PC-3 (cell line): ENCODE data around the gene MAML3. TPM values are rescaled to one million over a fixed set of nuclear protein-coding genes. Genes with fewer than 3 reads are reported as not detected.

Experiments used
- ATAC-seq: fragments of 200-7000 bp; cut with Tn5 transposase; 2 replicates; pipeline ENCODE4 v1.9.1; 2020; ENCODE audit warnings: mild to moderate bottlenecking, moderate library complexity
- BruUV-seq: library from RNA; stranded (reverse); fragments of 400-500 nt; replicated peaks from 2 replicates; lab custom pipeline; 2021; lab: Mats Ljungman, UMichigan
- CTCF ChIA-PET: fragments of 300-600 bp; sonication (Branson Sonifier 250); formaldehyde crosslinking; loops from one replicate; lab custom pipeline; 2022; ENCODE audit warnings: antibody characterized with exemption; lab: Charles Lee
- POLR2A ChIA-PET: fragments of 300-600 bp; sonication (Branson Sonifier 250); formaldehyde crosslinking; loops from one replicate; lab custom pipeline; 2022; ENCODE audit warnings: antibody characterized with exemption; ENCODE audit not compliant: unreplicated experiment; lab: Charles Lee
- DNase-seq: peaks from one replicate; pipeline ENCODE4 v3.0.0-alpha.2; 2015
- H2AFZ ChIP-seq: fragments of 300-600 bp; sonication (generic); 2 replicates; pipeline ENCODE4 v1.6.0; 2016; ENCODE audit warnings: antibody characterized with exemption, low read length
- H3F3A ChIP-seq: fragments of 300-600 bp; sonication (generic); one replicate; pipeline ENCODE4 v1.6.0; 2017; ENCODE audit warnings: antibody characterized with exemption, low read length, control low read depth, mild to moderate bottlenecking; ENCODE audit not compliant: unreplicated experiment
- H3K27ac ChIP-seq: fragments of 300-600 bp; sonication (generic); 2 replicates; pipeline ENCODE4 v1.5.1; 2016; ENCODE audit warnings: mild to moderate bottlenecking, low read length
- H3K27me3 ChIP-seq: fragments of 300-600 bp; sonication (generic); 2 replicates; pipeline ENCODE4 v1.6.1; 2016; ENCODE audit warnings: low read length, mixed read lengths
- H3K36me3 ChIP-seq: fragments of 300-600 bp; sonication (generic); 2 replicates; pipeline ENCODE4 v1.6.1; 2016; ENCODE audit warnings: low read depth, mixed run types, low read length, mixed read lengths
- H3K4me1 ChIP-seq: fragments of 300-600 bp; sonication (generic); 2 replicates; pipeline ENCODE4 v1.5.1; 2016; ENCODE audit warnings: low read length; ENCODE audit not compliant: insufficient read depth
- H3K4me2 ChIP-seq: fragments of 300-600 bp; sonication (generic); 2 replicates; pipeline ENCODE4 v1.6.0; 2016; ENCODE audit warnings: low read length
- H3K4me3 ChIP-seq: fragments of 300-600 bp; sonication (generic); 2 replicates; pipeline ENCODE4 v1.5.1; 2016; ENCODE audit warnings: mild to moderate bottlenecking, low read length, mixed read lengths
- H3K79me2 ChIP-seq: fragments of 300-600 bp; sonication (generic); 2 replicates; pipeline ENCODE4 v1.6.1; 2017; ENCODE audit warnings: low read length, mixed read lengths
- H3K9ac ChIP-seq: fragments of 300-600 bp; sonication (generic); 2 replicates; pipeline ENCODE4 v1.6.0; 2016; ENCODE audit warnings: mild to moderate bottlenecking, low read length
- H3K9me2 ChIP-seq: fragments of 300-600 bp; sonication (generic); replicated peaks from 2 replicates; pipeline ENCODE4 v1.6.1; 2016; ENCODE audit warnings: mixed run types, low read length, mixed read lengths
- H3K9me3 ChIP-seq: fragments of 300-600 bp; sonication (generic); 2 replicates; pipeline ENCODE4 v1.6.1; 2016; ENCODE audit warnings: low read length, mixed read lengths
- H4K20me1 ChIP-seq: fragments of 300-600 bp; sonication (generic); 2 replicates; pipeline ENCODE4 v1.6.1; 2016; ENCODE audit warnings: low read length, mixed read lengths
- EZH2 ChIP-seq: fragments of 300-600 bp; sonication (generic); IDR thresholded peaks from one replicate; pipeline ENCODE4 v1.6.1; 2017; ENCODE audit warnings: antibody characterized with exemption, mild to moderate bottlenecking, low read length; ENCODE audit not compliant: unreplicated experiment
- EZH2phosphoT487 ChIP-seq: fragments of 300-600 bp; sonication (generic); IDR thresholded peaks from 2 replicates; pipeline ENCODE4 v1.6.1; 2018; ENCODE audit warnings: mild to moderate bottlenecking, antibody characterized with exemption, low read length, borderline replicate concordance
- intact Hi-C: fragments of 100-400 bp; cut with micrococcal nuclease; formaldehyde crosslinking; loops from 2 replicates; pipeline ENCODE4 v1.9.0; 2023
- total RNA-seq: library from RNA; depleted of rRNA; stranded (reverse); fragments of >200 nt; gene quantifications from 2 replicates; pipeline ENCODE4 v1.2.3, GENCODE V29; 2014
- TF ChIP-seq, protein P1 (sequence below): fragments of 300-600 bp; sonication (generic); conservative IDR thresholded peaks from 2 replicates; pipeline ENCODE4 v1.5.1; 2017; ENCODE audit warnings: antibody characterized with exemption, low read depth, mild to moderate bottlenecking, low read length

The MAML3 gene
- total RNA-seq, 1 experiment from 2014 or later, result 4.3 TPM

DNA sequence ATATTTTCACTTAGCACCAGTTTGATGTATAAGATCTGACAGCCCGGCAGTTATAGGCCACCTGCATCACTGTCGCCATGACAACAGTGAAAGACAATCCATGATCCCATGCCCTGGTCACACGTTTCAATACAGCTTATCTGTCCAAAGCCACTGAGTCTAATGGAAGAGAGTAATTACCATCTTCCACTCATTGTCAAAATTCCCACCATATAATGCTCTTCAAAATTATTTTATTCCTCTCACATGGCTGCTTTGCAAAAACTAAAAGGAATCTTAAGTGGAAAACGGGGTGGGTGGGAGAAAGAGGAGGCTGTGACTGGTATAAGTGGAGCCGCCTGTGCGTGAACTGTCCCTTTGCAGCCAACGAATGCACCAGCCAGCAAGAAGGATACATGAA is 44.2 kb downstream of the MAML3 start:
- no peak overlapping the region for H2AFZ ChIP-seq
- no peaks in the 10 kb centered on the region for H3K9me3 ChIP-seq
- no peaks in the 10 kb centered on the region for H3K79me2 ChIP-seq
- H3K4me1 ChIP-seq, result peaks cover 6% of the 10 kb centered on the region; the same call in 1 of the 2 replicates
- H4K20me1 ChIP-seq, result no peaks in the 10 kb centered on the region
- H3K36me3 ChIP-seq, result no peaks in the 10 kb centered on the region
- ATAC-seq (no peak), DNase-seq (no peak)
- no TSS peak for BruUV-seq
- H3K9me2 ChIP-seq, result no peaks in the 10 kb centered on the region
- H3K27me3 ChIP-seq, result no peaks in the 10 kb centered on the region
- intact Hi-C loops, result no loop called here
- TF ChIP-seq, protein P1, sequence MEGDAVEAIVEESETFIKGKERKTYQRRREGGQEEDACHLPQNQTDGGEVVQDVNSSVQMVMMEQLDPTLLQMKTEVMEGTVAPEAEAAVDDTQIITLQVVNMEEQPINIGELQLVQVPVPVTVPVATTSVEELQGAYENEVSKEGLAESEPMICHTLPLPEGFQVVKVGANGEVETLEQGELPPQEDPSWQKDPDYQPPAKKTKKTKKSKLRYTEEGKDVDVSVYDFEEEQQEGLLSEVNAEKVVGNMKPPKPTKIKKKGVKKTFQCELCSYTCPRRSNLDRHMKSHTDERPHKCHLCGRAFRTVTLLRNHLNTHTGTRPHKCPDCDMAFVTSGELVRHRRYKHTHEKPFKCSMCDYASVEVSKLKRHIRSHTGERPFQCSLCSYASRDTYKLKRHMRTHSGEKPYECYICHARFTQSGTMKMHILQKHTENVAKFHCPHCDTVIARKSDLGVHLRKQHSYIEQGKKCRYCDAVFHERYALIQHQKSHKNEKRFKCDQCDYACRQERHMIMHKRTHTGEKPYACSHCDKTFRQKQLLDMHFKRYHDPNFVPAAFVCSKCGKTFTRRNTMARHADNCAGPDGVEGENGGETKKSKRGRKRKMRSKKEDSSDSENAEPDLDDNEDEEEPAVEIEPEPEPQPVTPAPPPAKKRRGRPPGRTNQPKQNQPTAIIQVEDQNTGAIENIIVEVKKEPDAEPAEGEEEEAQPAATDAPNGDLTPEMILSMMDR, result no peak
- no peak for TF ChIP-seq EZH2
- no peak for TF ChIP-seq EZH2phosphoT487
- H3K4me2 ChIP-seq, result no peak overlapping the region
- H3K9ac ChIP-seq, result no peak overlapping the region
- H3K4me3 ChIP-seq, result no peak overlapping the region
- POLR2A ChIA-PET, result no interaction called here
- CTCF ChIA-PET, result no interaction called here
- H3F3A ChIP-seq, result no peaks in the 10 kb centered on the region
- no peak overlapping the region for H3K27ac ChIP-seq

DNA sequence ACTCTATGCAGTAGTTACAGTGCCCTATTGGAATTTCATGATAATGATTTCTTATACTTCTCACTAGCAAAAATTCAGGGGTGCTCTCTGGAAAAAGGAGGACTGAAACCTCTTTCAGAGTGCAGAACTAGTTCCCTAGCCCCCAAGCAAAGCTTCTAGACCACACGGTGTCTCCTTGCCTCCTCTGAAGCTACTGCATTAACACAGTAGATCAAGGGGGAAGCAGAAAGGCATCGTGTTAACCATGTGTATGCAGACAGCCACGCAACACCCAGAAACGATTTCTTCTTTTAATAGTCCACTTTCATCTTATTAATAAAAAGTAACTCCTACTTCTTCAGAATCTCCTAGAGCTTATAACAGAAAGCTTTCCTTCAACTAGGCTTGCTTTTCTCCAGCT is 44.7 kb downstream of the MAML3 start:
- no peaks in the 10 kb centered on the region for H3K79me2 ChIP-seq
- CTCF ChIA-PET, result no interaction called here
- H2AFZ ChIP-seq, result no peak overlapping the region
- H3K9me2 ChIP-seq, result no peaks in the 10 kb centered on the region
- no peak overlapping the region for H3K4me3 ChIP-seq
- no peak overlapping the region for H3K27ac ChIP-seq
- no peaks in the 10 kb centered on the region for H3F3A ChIP-seq
- intact Hi-C loops, result no loop called here
- H3K4me1 ChIP-seq, result peaks cover 6% of the 10 kb centered on the region; the same call in 1 of the 2 replicates
- no peak overlapping the region for H3K9ac ChIP-seq
- no TSS peak for BruUV-seq
- H3K27me3 ChIP-seq, result no peaks in the 10 kb centered on the region
- ATAC-seq, result no peak
- no peak overlapping the region for H3K4me2 ChIP-seq
- TF ChIP-seq, protein P1, result no peak
- TF ChIP-seq EZH2phosphoT487 (no peak), EZH2 (no peak)
- POLR2A ChIA-PET, result no interaction called here
- no peak for DNase-seq
- H3K9me3 ChIP-seq, result no peaks in the 10 kb centered on the region
- H3K36me3 ChIP-seq, result no peaks in the 10 kb centered on the region
- H4K20me1 ChIP-seq, result no peaks in the 10 kb centered on the region

DNA sequence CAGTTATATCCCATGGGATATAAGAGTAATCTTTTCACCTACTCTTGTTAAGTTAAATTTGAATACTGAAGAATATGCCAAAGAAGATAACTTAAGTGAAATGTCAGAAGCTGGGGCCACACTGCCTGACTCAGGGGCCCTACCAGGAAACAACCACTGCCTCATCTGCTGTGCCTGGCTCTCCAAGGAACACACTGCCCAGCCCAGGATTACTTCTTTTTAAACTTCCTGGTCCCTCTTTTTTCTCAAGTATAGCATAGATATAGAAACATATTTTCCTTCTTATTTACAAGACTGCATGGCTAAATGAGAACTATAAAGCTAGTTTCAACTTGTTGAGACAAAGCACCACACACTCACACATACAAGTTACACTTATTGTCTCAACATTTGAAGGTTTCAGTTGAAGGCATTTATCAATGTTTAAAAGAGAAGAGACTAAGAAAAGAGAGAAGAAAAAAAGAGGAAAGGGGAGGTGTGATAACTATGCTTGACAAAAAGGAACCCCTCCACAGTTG is 45.2 kb downstream of the MAML3 start:
- no peak overlapping the region for H3K4me3 ChIP-seq
- ChIA-PET CTCF (no interaction called here), POLR2A (interaction anchor here (0.5 kb wide), 1 partner anchor 60 kb away, joined by 3 read pairs; no protein-coding TSS in a partner anchor)
- no peak overlapping the region for H2AFZ ChIP-seq
- DNase-seq, result no peak
- H3K4me1 ChIP-seq, result peaks cover 9% of the 10 kb centered on the region
- no peaks in the 10 kb centered on the region for H3K79me2 ChIP-seq
- no peaks in the 10 kb centered on the region for H3F3A ChIP-seq
- no TSS peak for BruUV-seq
- H3K27me3 ChIP-seq, result no peaks in the 10 kb centered on the region
- TF ChIP-seq, protein P1, result no peak
- TF ChIP-seq EZH2 (no peak), EZH2phosphoT487 (no peak)
- no peaks in the 10 kb centered on the region for H3K36me3 ChIP-seq
- no peak overlapping the region for H3K4me2 ChIP-seq
- no peak for ATAC-seq
- no peak overlapping the region for H3K9ac ChIP-seq
- H4K20me1 ChIP-seq, result no peaks in the 10 kb centered on the region
- no peaks in the 10 kb centered on the region for H3K9me3 ChIP-seq
- H3K27ac ChIP-seq, result no peak overlapping the region
- no peaks in the 10 kb centered on the region for H3K9me2 ChIP-seq
- intact Hi-C loops, result no loop called here
